ENCODE measurements around the gene GATAD2A.

DNA sequence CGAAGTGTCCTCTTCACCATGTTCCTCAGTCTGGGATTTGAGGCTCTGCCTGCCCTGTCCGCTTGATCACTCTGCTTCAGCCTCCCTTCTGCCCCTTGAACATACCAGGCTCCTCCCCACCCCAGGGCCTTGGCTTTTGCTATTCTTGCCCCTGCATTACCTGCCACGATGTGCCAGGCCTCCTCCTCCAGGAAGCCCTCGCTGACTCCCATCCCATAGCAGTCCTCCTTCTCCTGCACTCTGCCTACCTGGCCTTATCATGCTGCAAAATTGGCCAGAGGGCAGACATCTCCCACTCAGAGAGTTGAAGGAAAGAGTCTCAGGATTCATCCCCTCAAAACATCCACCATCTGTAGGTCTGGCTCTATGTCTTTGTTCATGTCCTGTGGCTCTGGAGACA is 125.4 kb downstream of the GATAD2A start:
- TF ChIP-seq POLR2A (IDR thresholded peaks at IDR 0.05; ENCODE audit: control extremely low read depth in 1 of 2, low read depth in 2 of 2, low read length in 2 of 2) (no peak), POLR2AphosphoS5 (IDR thresholded peaks at IDR 0.05; ENCODE audit: low read depth, low read length) (peak; percentile 35; the same call in 1 of the 2 replicates), MAFK (IDR thresholded peaks at IDR 0.05; ENCODE audit: low read depth, low read length) (no peak)

All from H1 (cell line).